Measurements from ENCODE around the gene RPGRIP1. TPM values are rescaled to one million over a fixed set of nuclear protein-coding genes. Genes with fewer than 3 reads are reported as not detected.
A peak's percentile ranks its signal among the peaks of the same experiment; 100 is the strongest.
"Not testable (repeated sequence)": the region's sequence is repeated elsewhere in the genome, so short reads cannot be mapped to it uniquely, and the experiment has no call there.

RPGRIP1 gene
- total and polyA plus RNA-seq, 2 donors (not counting 1 experiment from before 2014, with no cell fraction given) = 0.22 to 0.86 TPM

DNA sequence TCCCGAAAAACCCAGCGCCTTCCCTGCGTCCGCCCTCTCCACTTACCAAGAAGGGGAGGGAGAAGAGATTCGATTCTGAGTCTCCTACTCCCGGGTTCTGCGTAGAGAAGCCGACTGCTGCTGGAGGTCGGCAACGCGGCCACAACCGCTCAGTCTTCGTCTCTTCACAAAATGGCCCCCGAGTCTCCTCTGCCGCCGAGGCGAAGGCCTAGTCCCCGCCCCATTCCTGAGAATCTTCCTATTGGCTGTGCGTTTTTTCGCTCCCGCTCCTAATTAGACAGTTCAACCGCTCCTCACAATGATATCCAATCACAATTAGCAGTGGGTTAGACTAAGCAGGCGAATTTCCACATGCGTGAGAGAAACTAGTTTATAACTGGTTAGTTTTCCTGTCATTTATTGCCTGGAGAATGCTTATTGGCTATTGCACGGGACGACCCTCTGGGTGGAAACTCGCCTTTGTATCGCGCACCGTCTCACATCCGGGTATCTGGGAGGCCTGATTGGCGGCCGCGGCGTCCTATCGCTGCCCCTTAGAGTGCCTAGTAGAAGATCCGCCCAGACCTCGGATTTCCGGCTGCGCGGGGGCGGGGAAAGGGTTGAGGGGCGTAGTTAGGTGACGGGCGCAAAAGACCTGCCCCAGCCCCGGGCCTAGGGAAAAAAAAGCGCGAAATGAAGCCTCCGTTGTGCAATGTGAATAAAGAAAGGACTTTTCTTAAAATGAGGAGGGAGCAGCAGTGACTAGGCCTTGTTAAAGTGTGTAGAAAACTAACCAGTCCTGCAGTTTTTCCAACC, 10.4 kb upstream of the RPGRIP1 start, which contains the start of gene HNRNPC:
Gene HNRNPC, minus strand, starts transcription at position 191 of the 795 bp plus-strand sequence. CDS start 35,249 bp downstream, outside the sequence.
- peak within 1 kb of the TSS; percentile 96 for H3K9ac ChIP-seq (ENCODE audit: low read length)
- H3K4me3 Mint-ChIP-seq = peak within 1 kb of the TSS; percentile 98
- H3K27ac Mint-ChIP-seq = peak within 1 kb of the TSS; percentile 99
- H3K27ac ChIP-seq (ENCODE audit: low read length in 2 of 2) = peak within 1 kb of the TSS; percentile 91 to 92
- H2AFZ ChIP-seq (ENCODE audit: insufficient read depth, low read depth, low read length, poor library complexity, severe bottlenecking) = peak within 1 kb of the TSS; percentile 73
- peaks cover 37 to 48% of the 10 kb centered on the region in 2 donors for H3K4me1 ChIP-seq (ENCODE audit: control insufficient read depth in 2 of 2, insufficient read depth in 2 of 2, low read length in 2 of 2)
- H3K4me3 ChIP-seq (ENCODE audit: control extremely low read depth in 1 of 5, extremely low read depth in 1 of 5, insufficient read depth in 1 of 5, low read depth in 2 of 5, low read length in 4 of 5) = peak within 1 kb of the TSS; percentile 67 to 100 (median 99)
- intact Hi-C loops (cut with micrococcal nuclease) = loop anchor here (1.0 to 10.0 kb wide), 7 partner anchors 39 to 1825 kb away; partner anchors contain the start of genes ACIN1, C14orf119, CHD8 and METTL3
- no peaks in the 10 kb centered on the region for H3K27me3 Mint-ChIP-seq
- ChIA-PET CTCF (interaction anchor here (0.7 kb wide), 1 partner anchor 208 kb away, joined by 5 read pairs; no protein-coding TSS in a partner anchor), POLR2A (interaction anchor here (0.6 to 0.8 kb wide), 2 partner anchors 40 to 111 kb away, joined by 3 read pairs; no protein-coding TSS in a partner anchor)
- peaks cover 37% of the 10 kb centered on the region for H4K20me1 ChIP-seq (ENCODE audit: control insufficient read depth, insufficient read depth, low read length, poor library complexity, severe bottlenecking)
- WGBS (ENCODE audit: insufficient coverage) = 0% methylated on average over 36 of the region's 49 CpGs
- peaks cover 3 to 19% of the 10 kb centered on the region in 2 experiments for H3K36me3 ChIP-seq (replicated peaks in 1 of 2; ENCODE audit: control extremely low read depth in 1 of 2, control insufficient read depth in 1 of 2, extremely low read depth in 1 of 2, insufficient read depth in 2 of 2, low read length in 1 of 2)
- H3K4me2 ChIP-seq (replicated peaks; ENCODE audit: low read depth, low read length, poor library complexity, severe bottlenecking) = peak within 1 kb of the TSS; percentile 76
- DNase-seq = peak; percentile 100
- no peaks in the 10 kb centered on the region for H3K27me3 ChIP-seq (replicated peaks in 1 of 4; ENCODE audit: control extremely low read depth in 1 of 4, control insufficient read depth in 3 of 4, insufficient read depth in 4 of 4, low read length in 3 of 4)
- peaks cover 60% of the 10 kb centered on the region for H3K79me2 ChIP-seq (ENCODE audit: control insufficient read depth, insufficient read depth, low read length)
- ATAC-seq (ENCODE audit: low read depth) = peak; percentile 83
- TF ChIP-seq, protein P1, sequence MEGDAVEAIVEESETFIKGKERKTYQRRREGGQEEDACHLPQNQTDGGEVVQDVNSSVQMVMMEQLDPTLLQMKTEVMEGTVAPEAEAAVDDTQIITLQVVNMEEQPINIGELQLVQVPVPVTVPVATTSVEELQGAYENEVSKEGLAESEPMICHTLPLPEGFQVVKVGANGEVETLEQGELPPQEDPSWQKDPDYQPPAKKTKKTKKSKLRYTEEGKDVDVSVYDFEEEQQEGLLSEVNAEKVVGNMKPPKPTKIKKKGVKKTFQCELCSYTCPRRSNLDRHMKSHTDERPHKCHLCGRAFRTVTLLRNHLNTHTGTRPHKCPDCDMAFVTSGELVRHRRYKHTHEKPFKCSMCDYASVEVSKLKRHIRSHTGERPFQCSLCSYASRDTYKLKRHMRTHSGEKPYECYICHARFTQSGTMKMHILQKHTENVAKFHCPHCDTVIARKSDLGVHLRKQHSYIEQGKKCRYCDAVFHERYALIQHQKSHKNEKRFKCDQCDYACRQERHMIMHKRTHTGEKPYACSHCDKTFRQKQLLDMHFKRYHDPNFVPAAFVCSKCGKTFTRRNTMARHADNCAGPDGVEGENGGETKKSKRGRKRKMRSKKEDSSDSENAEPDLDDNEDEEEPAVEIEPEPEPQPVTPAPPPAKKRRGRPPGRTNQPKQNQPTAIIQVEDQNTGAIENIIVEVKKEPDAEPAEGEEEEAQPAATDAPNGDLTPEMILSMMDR (IDR thresholded peaks at IDR 0.05) = no peak
- no peak for TF ChIP-seq EZH2 (IDR thresholded peaks at IDR 0.05; ENCODE audit: borderline replicate concordance, insufficient read depth, low read depth, low read length, poor library complexity, severe bottlenecking)
- no peaks in the 10 kb centered on the region for H3K9me3 ChIP-seq (ENCODE audit: control extremely low read depth in 1 of 3, control insufficient read depth in 2 of 3, insufficient read depth in 1 of 3, low read length in 2 of 3)
- peaks cover 40% of the 10 kb centered on the region for H3K4me1 Mint-ChIP-seq
- H3K9me3 Mint-ChIP-seq (ENCODE audit: insufficient read depth) = no peaks in the 10 kb centered on the region

DNA sequence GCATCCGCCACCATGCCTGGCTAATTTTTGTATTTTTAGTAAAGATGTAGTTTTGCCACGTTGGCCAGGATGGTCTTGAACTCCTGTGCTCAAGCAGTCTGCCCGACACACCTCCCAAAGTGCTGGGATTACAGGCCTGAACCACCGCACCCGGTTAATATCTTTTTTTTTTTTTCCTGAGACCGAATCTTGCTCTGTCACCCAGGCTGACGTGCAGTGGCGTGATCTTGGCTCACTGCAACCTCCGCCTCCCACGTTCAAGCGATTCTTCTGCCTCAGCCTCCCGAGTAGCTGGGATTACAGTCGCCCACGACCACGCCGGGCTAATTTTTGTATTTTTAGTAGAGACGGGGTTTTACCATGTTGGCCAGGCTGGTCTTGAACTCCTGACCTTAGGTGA, 7.2 kb upstream of the RPGRIP1 start:
- WGBS (ENCODE audit: insufficient coverage) = 93% methylated on average over 15 of the region's 17 CpGs
- CTCF ChIA-PET, POLR2A ChIA-PET: not testable (repeated sequence)

More for the DNA sequence above, 7.2 kb upstream of the RPGRIP1 start:
- H3K27me3 Mint-ChIP-seq; H3K4me3 ChIP-seq (ENCODE audit: control extremely low read depth in 1 of 5, extremely low read depth in 1 of 5, insufficient read depth in 1 of 5, low read depth in 2 of 5, low read length in 4 of 5); H3K36me3 ChIP-seq (replicated peaks in 1 of 2; ENCODE audit: control extremely low read depth in 1 of 2, control insufficient read depth in 1 of 2, extremely low read depth in 1 of 2, insufficient read depth in 2 of 2, low read length in 1 of 2); H2AFZ ChIP-seq (ENCODE audit: insufficient read depth, low read depth, low read length, poor library complexity, severe bottlenecking); DNase-seq; H3K9me3 Mint-ChIP-seq (ENCODE audit: insufficient read depth); ATAC-seq (ENCODE audit: low read depth); H3K27ac Mint-ChIP-seq; H3K9ac ChIP-seq (ENCODE audit: low read length); H3K27ac ChIP-seq (ENCODE audit: low read length in 2 of 2); intact Hi-C loops (cut with micrococcal nuclease); H3K9me3 ChIP-seq (ENCODE audit: control extremely low read depth in 1 of 3, control insufficient read depth in 2 of 3, insufficient read depth in 1 of 3, low read length in 2 of 3); H3K4me2 ChIP-seq (replicated peaks; ENCODE audit: low read depth, low read length, poor library complexity, severe bottlenecking); H3K27me3 ChIP-seq (replicated peaks in 1 of 4; ENCODE audit: control extremely low read depth in 1 of 4, control insufficient read depth in 3 of 4, insufficient read depth in 4 of 4, low read length in 3 of 4); H3K4me3 Mint-ChIP-seq: not testable (repeated sequence)
- Histone ChIP-seq H3K4me1 (ENCODE audit: control insufficient read depth in 2 of 2, insufficient read depth in 2 of 2, low read length in 2 of 2) (peaks cover 10 to 17% of the 10 kb centered on the region in 2 donors), H3K79me2 (ENCODE audit: control insufficient read depth, insufficient read depth, low read length) (peaks cover 30% of the 10 kb centered on the region), H4K20me1 (ENCODE audit: control insufficient read depth, insufficient read depth, low read length, poor library complexity, severe bottlenecking) (peaks cover 11% of the 10 kb centered on the region)
- peaks cover 14% of the 10 kb centered on the region for H3K4me1 Mint-ChIP-seq
